OCI-LY7 (cell line): ENCODE results near the gene C14orf93. TPM values are rescaled to one million over a fixed set of nuclear protein-coding genes. Genes with fewer than 3 reads are reported as not detected.

ENCODE experiments used
- BruUV-seq: library from RNA; stranded (reverse); fragments of 400-500 nt; replicated peaks from 2 replicates; lab custom pipeline; 2021; lab: Mats Ljungman, UMichigan
- CTCF ChIA-PET: fragments of 300-600 bp; sonication (Branson Sonifier 250); formaldehyde crosslinking; loops from one replicate; lab custom pipeline; 2022; ENCODE audit warnings: antibody characterized with exemption; ENCODE audit not compliant: unreplicated experiment; lab: Charles Lee
- POLR2A ChIA-PET: fragments of 300-600 bp; sonication (Branson Sonifier 250); formaldehyde crosslinking; loops from one replicate; lab custom pipeline; 2022; ENCODE audit warnings: antibody characterized with exemption; lab: Charles Lee
- DNase-seq: peaks from one replicate; pipeline ENCODE4 v3.0.0-alpha.2; 2015; ENCODE audit warnings: low spot score
- H2AFZ ChIP-seq: fragments of 200-600 bp; sonication (generic), shearing (Covaris generic); 2 replicates; pipeline ENCODE4 v1.6.1; 2014; ENCODE audit warnings: mild to moderate bottlenecking, antibody characterized with exemption, low read length, moderate library complexity
- H3K27ac ChIP-seq: fragments of 200-600 bp; sonication (generic); 2 replicates; pipeline ENCODE4 v1.5.1; 2014; ENCODE audit warnings: mixed run types, low read depth, mild to moderate bottlenecking, moderate library complexity, low read length, inconsistent platforms; ENCODE audit not compliant: poor library complexity, severe bottlenecking
- H3K36me3 ChIP-seq: fragments of 200-600 bp; sonication (generic); 2 replicates; pipeline ENCODE4 v1.6.1; 2014; ENCODE audit warnings: mild to moderate bottlenecking, antibody characterized with exemption, low read length, moderate library complexity, mixed read lengths; ENCODE audit not compliant: insufficient read depth
- H3K4me1 ChIP-seq: fragments of 200-600 bp; sonication (generic); 2 replicates; pipeline ENCODE4 v1.5.1; 2014; ENCODE audit warnings: mild to moderate bottlenecking, low read length; ENCODE audit not compliant: insufficient read depth, poor library complexity, severe bottlenecking
- H3K4me2 ChIP-seq: fragments of 200-600 bp; sonication (generic); 2 replicates; pipeline ENCODE4 v1.6.1; 2014; ENCODE audit warnings: mild to moderate bottlenecking, low read length
- H3K4me3 ChIP-seq: fragments of 200-600 bp; sonication (generic); 2 replicates; pipeline ENCODE4 v1.5.1; 2014; ENCODE audit warnings: mild to moderate bottlenecking, low read depth, low read length; ENCODE audit not compliant: poor library complexity, severe bottlenecking
- H3K79me2 ChIP-seq: fragments of 200-600 bp; sonication (generic); 2 replicates; pipeline ENCODE4 v1.6.1; 2016; ENCODE audit warnings: low read depth, mild to moderate bottlenecking, low read length, moderate library complexity, mixed read lengths; ENCODE audit not compliant: insufficient read depth
- H3K9me2 ChIP-seq: fragments of 200-600 bp; sonication (generic); 2 replicates; pipeline ENCODE4 v1.6.1; 2016; ENCODE audit warnings: mild to moderate bottlenecking, low read length, mixed read lengths; ENCODE audit not compliant: insufficient read depth
- H3K9me3 ChIP-seq: fragments of 200-600 bp; sonication (generic); 2 replicates; pipeline ENCODE4 v1.6.1; 2014; ENCODE audit warnings: mild to moderate bottlenecking, mixed run types, low read length, mixed read lengths
- H4K20me1 ChIP-seq: fragments of 200-600 bp; sonication (generic); 2 replicates; pipeline ENCODE4 v1.6.1; 2014; ENCODE audit warnings: mild to moderate bottlenecking, antibody characterized with exemption, low read length, moderate library complexity, mixed read lengths; ENCODE audit not compliant: insufficient read depth
- CTCF ChIP-seq: fragments of 200-600 bp; sonication (generic); conservative IDR thresholded peaks from 2 replicates; pipeline ENCODE4 v1.5.1; 2014; ENCODE audit warnings: mild to moderate bottlenecking, antibody characterized with exemption, low read length, moderate library complexity, mixed read lengths
- EZH2phosphoT487 ChIP-seq: fragments of 200-600 bp; sonication (generic); IDR thresholded peaks from 2 replicates; pipeline ENCODE4 v1.6.1; 2018; ENCODE audit warnings: low read depth, borderline replicate concordance, mild to moderate bottlenecking, mixed run types, antibody characterized with exemption, low read length, moderate library complexity, mixed read lengths
- intact Hi-C: fragments of 100-400 bp; cut with micrococcal nuclease; formaldehyde crosslinking; loops from one replicate; pipeline ENCODE4 v1.10.0; 2022; ENCODE audit not compliant: unreplicated experiment
- total RNA-seq, 2 experiments: library from RNA; depleted of rRNA in 1 of 2; stranded (reverse); fragments of >200 nt in 1 of 2; shearing (Covaris generic) in 1 of 2; gene quantifications; 2 replicates each; pipeline ENCODE4 v1.2.3, GENCODE V29; 2014 to 2022

The C14orf93 gene
- total RNA-seq, 2 experiments from 2014 or later = 15.2 to 17.9 TPM

DNA sequence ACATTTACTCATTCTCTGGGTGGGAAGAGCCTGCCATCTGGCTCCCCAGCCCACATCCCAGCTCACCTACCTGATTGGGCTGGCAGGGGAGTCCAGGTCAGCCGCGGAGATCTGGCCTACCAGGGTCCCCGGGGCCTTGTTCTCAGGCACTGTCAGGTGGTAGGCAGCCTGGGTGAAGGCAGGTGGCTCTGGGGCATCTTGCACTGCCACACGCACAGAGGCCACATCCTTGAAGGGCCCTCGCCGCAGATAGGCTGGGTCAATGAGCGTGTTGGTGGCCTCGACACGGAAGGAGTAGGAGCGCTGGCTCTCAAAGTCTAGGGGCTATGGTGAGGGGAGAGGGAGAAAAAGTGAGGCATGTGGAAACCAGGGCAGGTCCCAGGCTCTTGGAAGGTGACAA, 43.5 kb upstream of the C14orf93 start:
- BruUV-seq = no TSS peak
- TF ChIP-seq CTCF = no peak
- TF ChIP-seq EZH2phosphoT487 = no peak
- CTCF ChIA-PET = interaction anchor here (0.9 to 1.9 kb wide), 2 partner anchors 55 to 58 kb away, joined by 3 to 5 read pairs; no protein-coding TSS in a partner anchor

DNA sequence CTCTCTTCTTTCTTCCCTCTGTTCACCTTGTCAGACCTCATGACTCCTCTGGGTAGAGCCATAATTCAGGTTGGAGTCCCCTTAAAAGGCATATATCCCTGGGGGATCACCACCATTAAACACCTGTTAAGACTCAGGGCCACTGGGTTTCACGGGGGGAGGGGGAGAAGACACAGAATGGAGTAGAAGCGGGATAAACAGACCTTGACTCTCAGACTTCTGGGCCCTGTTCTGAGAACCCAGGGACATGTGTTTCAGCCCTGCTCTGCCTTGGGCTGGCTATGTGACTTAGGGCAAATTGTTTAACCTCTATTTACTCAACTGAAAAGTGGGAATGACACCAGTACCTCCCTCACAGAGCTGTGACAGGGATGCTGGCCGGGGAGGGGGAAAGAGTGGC, 42.7 kb upstream of the C14orf93 start:
- no peak for TF ChIP-seq CTCF
- no peak for TF ChIP-seq EZH2phosphoT487
- POLR2A ChIA-PET = interaction anchor here (0.6 to 1.1 kb wide), 2 partner anchors 18 to 42 kb away, joined by 3 to 4 read pairs; partner anchors contain the start of genes ACIN1 and C14orf119
- Histone ChIP-seq H3K79me2 (no peaks in the 10 kb centered on the region), H3K27ac (no peak overlapping the region), H3K9me2 (no peaks in the 10 kb centered on the region), H3K36me3 (no peaks in the 10 kb centered on the region), H2AFZ (no peak overlapping the region), H3K4me2 (no peak overlapping the region), H3K9me3 (no peaks in the 10 kb centered on the region), H3K4me1 (peaks cover 15% of the 10 kb centered on the region), H4K20me1 (no peaks in the 10 kb centered on the region), H3K4me3 (no peak overlapping the region)
- intact Hi-C loops = loop anchor here (10.0 kb wide), 1 partner anchor 478 kb away; no protein-coding TSS in a partner anchor
- CTCF ChIA-PET = no interaction called here
- no TSS peak for BruUV-seq
- no peak for DNase-seq

More for the DNA sequence above, 43.5 kb upstream of the C14orf93 start:
- no peak for DNase-seq
- peaks cover 22% of the 10 kb centered on the region for H3K4me1 ChIP-seq
- no peaks in the 10 kb centered on the region for H3K9me3 ChIP-seq
- POLR2A ChIA-PET = interaction anchor here (1.1 kb wide), 1 partner anchor 42 kb away, joined by 3 read pairs; the partner anchor contains the start of genes ACIN1 and C14orf119
- no peaks in the 10 kb centered on the region for H3K9me2 ChIP-seq
- H3K27ac ChIP-seq = no peak overlapping the region
- intact Hi-C loops = loop anchor here (10.0 kb wide), 1 partner anchor 479 kb away; no protein-coding TSS in a partner anchor
- no peaks in the 10 kb centered on the region for H3K79me2 ChIP-seq
- no peak overlapping the region for H3K4me2 ChIP-seq
- H3K4me3 ChIP-seq = no peak overlapping the region
- no peak overlapping the region for H2AFZ ChIP-seq
- peaks cover 6% of the 10 kb centered on the region; the same call in 1 of the 2 replicates for H3K36me3 ChIP-seq
- H4K20me1 ChIP-seq = no peaks in the 10 kb centered on the region

DNA sequence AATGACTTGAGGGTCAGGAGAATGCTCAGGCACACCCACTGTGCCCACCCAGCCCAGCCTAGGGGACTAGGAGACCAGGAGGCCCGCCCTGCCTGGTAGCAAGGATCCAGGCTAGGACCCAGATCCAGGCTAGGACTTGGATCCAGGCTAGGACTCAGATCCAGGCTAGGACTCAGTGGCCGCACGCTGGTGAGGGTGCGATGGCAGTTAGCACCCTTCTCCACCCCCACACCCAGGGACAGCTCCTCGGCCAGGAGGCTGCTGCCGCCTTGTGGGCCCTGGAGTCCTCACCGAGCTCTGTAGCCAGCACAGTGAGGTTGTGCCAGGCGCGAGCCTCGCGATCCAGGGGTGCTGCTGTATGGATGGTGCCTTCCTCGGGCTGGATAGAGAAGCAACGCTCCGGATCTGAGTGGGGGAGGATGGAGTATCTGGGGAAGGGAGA, 42.3 kb upstream of the C14orf93 start:
- no peak for DNase-seq
- intact Hi-C loops = loop anchor here (10.0 kb wide), 1 partner anchor 477 kb away; no protein-coding TSS in a partner anchor
- POLR2A ChIA-PET = interaction anchor here (0.6 kb wide), 1 partner anchor 19 kb away, joined by 4 read pairs; no protein-coding TSS in a partner anchor

More for the DNA sequence above, 42.3 kb upstream of the C14orf93 start:
- H2AFZ ChIP-seq = no peak overlapping the region
- H3K9me3 ChIP-seq = no peaks in the 10 kb centered on the region
- H3K27ac ChIP-seq = no peak overlapping the region
- H3K4me2 ChIP-seq = no peak overlapping the region
- no peaks in the 10 kb centered on the region for H3K79me2 ChIP-seq
- no peaks in the 10 kb centered on the region for H4K20me1 ChIP-seq
- peaks cover 13% of the 10 kb centered on the region for H3K4me1 ChIP-seq
- H3K4me3 ChIP-seq = no peak overlapping the region
- CTCF ChIA-PET = no interaction called here
- no TSS peak for BruUV-seq
- H3K9me2 ChIP-seq = no peaks in the 10 kb centered on the region
- no peak for TF ChIP-seq CTCF
- TF ChIP-seq EZH2phosphoT487 = no peak
- no peaks in the 10 kb centered on the region for H3K36me3 ChIP-seq
